Skeletal muscle satellite cell (primary cell): ENCODE data around the gene UBA7.

Source experiments
- H3K27me3 ChIP-seq: 2 replicates; pipeline ENCODE4 v1.7.0; 2013; ENCODE audit warnings: low read length; ENCODE audit not compliant: control insufficient read depth, insufficient read depth
- H3K36me3 ChIP-seq: 2 replicates; pipeline ENCODE4 v1.7.0; 2013; ENCODE audit warnings: mild to moderate bottlenecking, control low read depth, low read length; ENCODE audit not compliant: insufficient read depth
- H3K4me1 ChIP-seq: 2 replicates; pipeline ENCODE4 v1.7.0; 2013; ENCODE audit warnings: low read length; ENCODE audit not compliant: control insufficient read depth, insufficient read depth
- H3K4me2 ChIP-seq: 2 replicates; pipeline ENCODE4 v1.7.0; 2013; ENCODE audit warnings: mild to moderate bottlenecking, low read length
- H3K4me3 ChIP-seq: 2 replicates; pipeline ENCODE4 v1.7.0; 2013; ENCODE audit warnings: low read length
- H3K9ac ChIP-seq: 2 replicates; pipeline ENCODE4 v1.7.0; 2013; ENCODE audit warnings: mild to moderate bottlenecking, low read depth, low read length, moderate library complexity
- H3K9me3 ChIP-seq: replicated peaks from 2 replicates; pipeline ENCODE4 v1.7.0; 2013; ENCODE audit warnings: mild to moderate bottlenecking, control low read depth, low read length

UBA7 gene

DNA sequence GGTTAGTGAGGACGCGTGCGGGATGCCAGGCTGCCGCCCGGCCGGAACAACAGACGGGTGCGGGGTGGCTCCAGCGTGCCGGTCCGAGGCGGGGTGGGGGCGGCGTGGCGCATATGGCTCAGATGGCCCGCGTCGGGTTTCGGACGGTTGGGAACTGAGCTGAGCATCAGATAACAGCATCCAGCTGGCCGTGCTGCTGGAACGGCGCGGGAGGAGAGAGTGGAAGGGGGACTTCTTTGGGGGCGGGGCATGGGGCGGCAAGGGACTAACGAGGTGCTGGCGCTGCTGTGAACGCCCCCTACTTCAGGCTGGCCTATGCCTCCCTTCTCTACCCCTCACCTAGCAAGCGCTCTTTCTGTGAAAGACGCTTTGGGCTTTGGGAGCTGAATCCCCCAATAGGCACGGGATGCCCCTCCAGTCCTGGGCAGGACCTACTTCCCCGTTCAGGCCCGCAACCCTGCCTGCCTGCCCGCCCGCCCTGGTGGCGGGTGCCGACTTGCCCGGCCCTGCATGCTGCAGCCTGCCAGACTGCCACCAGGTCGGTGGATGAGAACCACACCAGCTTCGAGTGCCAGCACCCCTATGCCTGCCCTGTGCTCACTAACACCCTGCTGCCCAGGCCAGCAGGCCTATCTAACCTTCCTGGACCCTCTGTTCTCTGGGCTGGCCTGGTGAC, 10.2 kb downstream of the UBA7 start:
- Histone ChIP-seq H3K4me1 (peaks cover 31% of the 10 kb centered on the region), H3K9ac (peak overlapping the region; percentile 80), H3K4me2 (peak overlapping the region; percentile 98)

GRCh38 chr3:49802719-49803464, 10.9 kb downstream of the UBA7 start, which contains the start of gene INKA1:
INKA1 (plus strand) TSS chr3:49803261; CDS start chr3:49803393, 132 bp downstream.
- peaks cover 31% of the 10 kb centered on the region for H3K4me1 ChIP-seq
- H3K9ac ChIP-seq = peak within 1 kb of the TSS; percentile 80

More for the DNA sequence above, 10.2 kb downstream of the UBA7 start:
- no peaks in the 10 kb centered on the region for H3K27me3 ChIP-seq
- no peaks in the 10 kb centered on the region for H3K36me3 ChIP-seq
- H3K9me3 ChIP-seq = no peaks in the 10 kb centered on the region
- H3K4me3 ChIP-seq = peak overlapping the region; percentile 87

DNA sequence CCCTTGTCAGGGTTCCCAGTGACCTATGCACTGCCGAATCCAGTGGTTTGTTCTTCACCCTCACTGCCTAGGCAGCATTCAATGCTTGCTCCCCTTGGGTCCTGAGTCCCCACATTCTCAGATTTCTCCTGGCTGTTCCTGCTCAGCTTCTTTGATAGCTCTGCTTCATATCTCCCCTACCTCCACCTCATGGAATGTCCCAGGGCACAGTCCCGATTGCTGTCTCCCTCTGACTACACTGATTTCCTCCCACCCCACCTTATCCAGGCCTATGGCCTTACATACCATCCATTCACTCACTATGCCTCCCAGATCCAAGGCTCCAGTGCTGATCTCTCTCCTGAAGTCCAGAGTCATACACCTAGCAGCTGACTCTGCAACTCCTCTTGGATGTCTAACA, 12.6 kb downstream of the UBA7 start:
- Histone ChIP-seq H3K4me3 (no peak overlapping the region), H3K9ac (no peak overlapping the region), H3K9me3 (no peaks in the 10 kb centered on the region), H3K4me1 (peaks cover 31% of the 10 kb centered on the region), H3K4me2 (no peak overlapping the region), H3K27me3 (no peaks in the 10 kb centered on the region), H3K36me3 (no peaks in the 10 kb centered on the region)

More at GRCh38 chr3:49802719-49803464, 10.9 kb downstream of the UBA7 start, which contains the start of gene INKA1:
- Histone ChIP-seq H3K9me3 (no peaks in the 10 kb centered on the region), H3K4me3 (peak within 1 kb of the TSS; percentile 87), H3K4me2 (peak within 1 kb of the TSS; percentile 98), H3K36me3 (no peaks in the 10 kb centered on the region), H3K27me3 (no peaks in the 10 kb centered on the region)

GRCh38 chr3:49799761-49800160, 14.0 kb downstream of the UBA7 start, which contains the start of gene CDHR4:
CDHR4 (minus strand) TSS chr3:49799873; CDS start chr3:49799812, 61 bp downstream.
- H3K9me3 ChIP-seq = no peaks in the 10 kb centered on the region
- H3K4me2 ChIP-seq = no peak within 1 kb of the TSS
- no peak within 1 kb of the TSS for H3K4me3 ChIP-seq
- peak within 1 kb of the TSS; percentile 9 for H3K9ac ChIP-seq
- peaks cover 19% of the 10 kb centered on the region for H3K4me1 ChIP-seq
- H3K27me3 ChIP-seq = no peaks in the 10 kb centered on the region
- H3K36me3 ChIP-seq = no peaks in the 10 kb centered on the region

GRCh38 chr3:49799105-49799504, 14.6 kb downstream of the UBA7 start:
- H3K4me1 ChIP-seq = peaks cover 19% of the 10 kb centered on the region
- peak overlapping the region; percentile 9 for H3K9ac ChIP-seq
- H3K4me3 ChIP-seq = no peak overlapping the region
- H3K4me2 ChIP-seq = no peak overlapping the region
- H3K9me3 ChIP-seq = no peaks in the 10 kb centered on the region
- no peaks in the 10 kb centered on the region for H3K36me3 ChIP-seq
- no peaks in the 10 kb centered on the region for H3K27me3 ChIP-seq

GRCh38 chr3:49794926-49795905, 18.5 kb downstream of the UBA7 start:
- Histone ChIP-seq H3K36me3 (no peaks in the 10 kb centered on the region), H3K27me3 (peaks cover 10% of the 10 kb centered on the region), H3K4me2 (no peak overlapping the region), H3K4me3 (no peak overlapping the region), H3K4me1 (peaks cover 11% of the 10 kb centered on the region), H3K9ac (no peak overlapping the region), H3K9me3 (no peaks in the 10 kb centered on the region)

- Histone ChIP-seq H3K27me3 (peaks cover 10% of the 10 kb centered on the region), H3K9ac (no peak overlapping the region), H3K4me1 (peaks cover 5% of the 10 kb centered on the region), H3K36me3 (no peaks in the 10 kb centered on the region), H3K4me2 (no peak overlapping the region), H3K9me3 (no peaks in the 10 kb centered on the region), H3K4me3 (no peak overlapping the region)
These were observed 19.3 kb downstream of the UBA7 start for GRCh38 chr3:49794431-49794830.

DNA sequence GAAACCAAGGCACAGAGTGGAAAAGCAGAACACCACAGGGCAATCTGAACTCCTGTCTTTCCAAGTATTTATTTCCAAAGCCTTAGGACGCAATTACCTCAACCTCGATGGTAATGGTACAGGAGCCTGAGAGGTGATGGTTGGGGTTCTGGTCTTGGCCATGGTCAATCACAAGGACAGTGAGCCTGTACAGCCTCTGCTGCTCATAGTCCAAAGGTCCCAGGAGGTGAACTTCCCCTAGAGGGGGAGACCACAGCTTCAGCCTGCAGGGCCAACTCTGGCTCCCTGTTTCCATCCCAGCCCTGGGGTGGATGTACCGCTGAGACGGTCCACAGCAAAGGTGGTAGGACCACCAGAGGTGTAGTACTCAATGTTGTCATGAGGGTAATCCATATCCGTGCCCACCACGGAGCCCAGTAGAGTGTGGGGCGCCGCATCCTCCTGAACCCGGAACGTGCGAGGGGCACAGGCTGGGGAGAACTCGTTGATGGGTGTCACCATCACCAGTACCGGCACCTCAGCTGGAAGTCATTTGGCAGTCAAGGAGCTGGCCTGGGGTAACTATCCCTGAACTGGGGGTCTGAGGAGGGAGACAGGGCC, 20.2 kb downstream of the UBA7 start:
- H3K4me1 ChIP-seq = no peaks in the 10 kb centered on the region
- no peaks in the 10 kb centered on the region for H3K36me3 ChIP-seq
- H3K4me3 ChIP-seq = no peak overlapping the region
- no peaks in the 10 kb centered on the region for H3K9me3 ChIP-seq
- peaks cover 10% of the 10 kb centered on the region for H3K27me3 ChIP-seq
- no peak overlapping the region for H3K9ac ChIP-seq
- H3K4me2 ChIP-seq = no peak overlapping the region

GRCh38 chr3:49792371-49793150, 21.2 kb downstream of the UBA7 start:
- Histone ChIP-seq H3K4me3 (no peak overlapping the region), H3K9ac (no peak overlapping the region), H3K27me3 (peaks cover 10% of the 10 kb centered on the region), H3K4me2 (no peak overlapping the region), H3K36me3 (no peaks in the 10 kb centered on the region), H3K9me3 (no peaks in the 10 kb centered on the region), H3K4me1 (no peaks in the 10 kb centered on the region)

DNA sequence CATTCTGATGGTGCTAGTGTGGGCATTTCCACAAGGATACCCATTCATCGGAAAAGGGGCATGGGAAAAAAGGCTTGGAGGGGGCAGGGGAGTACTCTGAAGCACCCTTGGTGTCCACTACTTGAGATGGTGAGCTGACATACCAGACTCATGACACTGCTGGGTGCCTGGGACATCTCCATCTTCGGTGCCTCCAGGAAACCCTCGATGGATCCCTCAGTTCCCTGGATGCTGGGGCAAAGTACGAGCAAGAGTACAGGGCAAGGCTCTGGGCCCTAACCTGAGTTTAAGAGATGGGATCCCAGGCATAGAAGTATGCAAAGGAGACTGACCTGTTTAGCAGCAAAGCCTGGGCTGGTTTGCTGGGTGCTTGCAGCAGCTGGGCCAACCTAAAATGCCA, 22.2 kb downstream of the UBA7 start:
- Histone ChIP-seq H3K27me3 (peaks cover 10% of the 10 kb centered on the region), H3K4me3 (no peak overlapping the region), H3K4me1 (peaks cover 7% of the 10 kb centered on the region), H3K36me3 (no peaks in the 10 kb centered on the region), H3K9ac (no peak overlapping the region), H3K9me3 (no peaks in the 10 kb centered on the region), H3K4me2 (no peak overlapping the region)
